KG1 (cell line): Measurements from ENCODE around the gene ESRRG.

Experiments used
- DNase-seq: peaks from one replicate; lab custom pipeline; 2025; lab: John Stamatoyannopoulos, UW

The ESRRG gene

GRCh38 chr1:216502528-216503162 is 220.6 kb downstream of the ESRRG start:
- DNase-seq: no peak

- no peak for DNase-seq
These were observed 222.8 kb downstream of the ESRRG start for GRCh38 chr1:216500273-216500967.

GRCh38 chr1:216499581-216500272 is 223.5 kb downstream of the ESRRG start:
- no peak for DNase-seq

GRCh38 chr1:216498277-216498676 is 225.0 kb downstream of the ESRRG start:
- no peak for DNase-seq

- DNase-seq: no peak
These were observed 238.2 kb downstream of the ESRRG start for GRCh38 chr1:216485042-216485441.

- no peak for DNase-seq
These were observed 239.4 kb downstream of the ESRRG start for GRCh38 chr1:216483672-216484401.

- DNase-seq: no peak
These were observed 240.6 kb downstream of the ESRRG start for GRCh38 chr1:216482620-216483019.

- no peak for DNase-seq
These were observed 245.0 kb downstream of the ESRRG start for GRCh38 chr1:216478238-216478637.

- no peak for DNase-seq
These were observed 246.9 kb downstream of the ESRRG start for GRCh38 chr1:216476341-216476740.

GRCh38 chr1:216475659-216476276 is 247.5 kb downstream of the ESRRG start:
- DNase-seq: no peak

GRCh38 chr1:216466162-216466801 is 256.9 kb downstream of the ESRRG start:
- no peak for DNase-seq

- DNase-seq: no peak
These were observed 258.7 kb downstream of the ESRRG start for GRCh38 chr1:216464489-216464888.

GRCh38 chr1:216462066-216462775 is 261.0 kb downstream of the ESRRG start:
- DNase-seq: no peak

GRCh38 chr1:216461466-216461865 is 261.8 kb downstream of the ESRRG start:
- no peak for DNase-seq

- no peak for DNase-seq
These were observed 263.5 kb downstream of the ESRRG start for GRCh38 chr1:216459651-216460207.

- DNase-seq: no peak
These were observed 264.4 kb downstream of the ESRRG start for GRCh38 chr1:216458812-216459211.

GRCh38 chr1:216457356-216457755 is 265.9 kb downstream of the ESRRG start:
- no peak for DNase-seq

GRCh38 chr1:216456682-216457081 is 266.5 kb downstream of the ESRRG start:
- no peak for DNase-seq

- DNase-seq: no peak
These were observed 269.5 kb downstream of the ESRRG start for GRCh38 chr1:216453777-216454176.
